SIG-M5 treated with dmso at 0.1 percent for 504 hours (cell line): ENCODE results near the gene SLC9A5.

Experiments used
- DNase-seq: peaks from one replicate; lab custom pipeline; 2025; ENCODE audit not compliant: unreplicated experiment; lab: John Stamatoyannopoulos, UW

SLC9A5 gene

GRCh38 chr16:67248401-67249177, at the start of gene SLC9A5:
Gene SLC9A5 (plus strand): TSS chr16:67248979. CDS start chr16:67249015, 36 bp downstream.
- no peak for DNase-seq

GRCh38 chr16:67199011-67199807, 49.6 kb upstream of the SLC9A5 start, which contains the start of gene ELMO3:
Gene ELMO3 (plus strand): TSS chr16:67199131. CDS start chr16:67199327, 196 bp downstream.
- DNase-seq = no peak

GRCh38 chr16:67199808-67200198, 49.0 kb upstream of the SLC9A5 start:
- DNase-seq = no peak

GRCh38 chr16:67200491-67200890, 48.3 kb upstream of the SLC9A5 start:
- DNase-seq = no peak

GRCh38 chr16:67201411-67202345, 47.1 kb upstream of the SLC9A5 start:
- no peak for DNase-seq

- no peak for DNase-seq
Observed at GRCh38 chr16:67202426-67202825, 46.4 kb upstream of the SLC9A5 start.

- DNase-seq = no peak
Observed at GRCh38 chr16:67202956-67203493, 45.8 kb upstream of the SLC9A5 start.

GRCh38 chr16:67204076-67204475, 44.7 kb upstream of the SLC9A5 start:
- no peak for DNase-seq

GRCh38 chr16:67206129-67206837, 42.5 kb upstream of the SLC9A5 start:
- no peak for DNase-seq

GRCh38 chr16:67206838-67207248, 41.9 kb upstream of the SLC9A5 start:
- no peak for DNase-seq

GRCh38 chr16:67207249-67208091, 41.3 kb upstream of the SLC9A5 start:
- no peak for DNase-seq

GRCh38 chr16:67208154-67208896, 40.5 kb upstream of the SLC9A5 start:
- DNase-seq = no peak

GRCh38 chr16:67209565-67209964, 39.2 kb upstream of the SLC9A5 start:
- DNase-seq = no peak

GRCh38 chr16:67210069-67210937, 38.5 kb upstream of the SLC9A5 start:
- DNase-seq = no peak

- DNase-seq = no peak
Observed at GRCh38 chr16:67211674-67212073, 37.1 kb upstream of the SLC9A5 start.

GRCh38 chr16:67212766-67213165, 36.0 kb upstream of the SLC9A5 start:
- no peak for DNase-seq

- no peak for DNase-seq
Observed at GRCh38 chr16:67213197-67214019, 35.4 kb upstream of the SLC9A5 start.
